ENCODE data around the gene USP24. TPM values are rescaled to one million over a fixed set of nuclear protein-coding genes. Genes with fewer than 3 reads are reported as not detected.

USP24 gene
- total and polyA plus RNA-seq, 10 of the 15 experiments (the other 5 are each of a cell fraction or from before 2014, with no cell fraction given): 4.6 to 36.5 (median 25.3) TPM

DNA sequence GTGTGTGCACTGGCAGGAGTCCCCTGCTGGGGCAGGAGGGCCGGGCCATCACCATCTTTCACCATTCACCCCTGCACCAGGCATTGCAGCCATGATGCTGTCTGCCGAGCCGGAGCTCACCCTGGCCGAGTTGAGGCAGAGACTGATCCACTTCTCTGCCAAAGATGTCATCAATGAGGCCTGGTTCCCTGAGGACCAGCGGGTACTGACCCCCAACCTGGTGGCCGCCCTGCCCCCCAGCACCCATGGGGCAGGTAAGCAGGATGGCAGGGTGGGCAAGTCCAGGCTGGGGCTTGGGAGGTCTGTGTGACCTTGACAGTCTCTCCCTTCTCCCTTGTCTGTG is 157.2 kb downstream of the USP24 start:
- POLR2A ChIA-PET: no interaction called here

More for the DNA sequence above, 157.2 kb downstream of the USP24 start:
- Histone ChIP-seq H3K79me2 (ENCODE audit: control insufficient read depth, insufficient read depth, low read length) (no peaks in the 10 kb centered on the region), H3K4me2 (ENCODE audit: control insufficient read depth, insufficient read depth) (no peak overlapping the region), H2AFZ (ENCODE audit: control insufficient read depth, low read depth, low read length) (no peak overlapping the region), H3K27me3 (replicated peaks in 1 of 2; ENCODE audit: control insufficient read depth in 2 of 2, insufficient read depth in 2 of 2, low read length in 1 of 2) (no peaks in the 10 kb centered on the region), H3K4me1 (ENCODE audit: control insufficient read depth, insufficient read depth, low read length) (no peaks in the 10 kb centered on the region), H3K9ac (ENCODE audit: control insufficient read depth, insufficient read depth, low read length) (no peak overlapping the region), H4K20me1 (ENCODE audit: control insufficient read depth, insufficient read depth) (no peaks in the 10 kb centered on the region), H3K4me3 (no peak overlapping the region), H3K9me3 (replicated peaks; ENCODE audit: control insufficient read depth, insufficient read depth, low read length) (no peaks in the 10 kb centered on the region), H3K36me3 (ENCODE audit: control insufficient read depth in 2 of 2, insufficient read depth in 2 of 2, low read length in 1 of 2) (no peaks in the 10 kb centered on the region), H3K27ac (ENCODE audit: control insufficient read depth, insufficient read depth) (no peak overlapping the region)
- TF ChIP-seq, protein P1, sequence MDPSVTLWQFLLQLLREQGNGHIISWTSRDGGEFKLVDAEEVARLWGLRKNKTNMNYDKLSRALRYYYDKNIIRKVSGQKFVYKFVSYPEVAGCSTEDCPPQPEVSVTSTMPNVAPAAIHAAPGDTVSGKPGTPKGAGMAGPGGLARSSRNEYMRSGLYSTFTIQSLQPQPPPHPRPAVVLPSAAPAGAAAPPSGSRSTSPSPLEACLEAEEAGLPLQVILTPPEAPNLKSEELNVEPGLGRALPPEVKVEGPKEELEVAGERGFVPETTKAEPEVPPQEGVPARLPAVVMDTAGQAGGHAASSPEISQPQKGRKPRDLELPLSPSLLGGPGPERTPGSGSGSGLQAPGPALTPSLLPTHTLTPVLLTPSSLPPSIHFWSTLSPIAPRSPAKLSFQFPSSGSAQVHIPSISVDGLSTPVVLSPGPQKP (IDR thresholded peaks at IDR 0.05; ENCODE audit: low read depth, low read length): no peak
- TF ChIP-seq NRF1 (conservative IDR thresholded peaks at IDR 0.05; ENCODE audit: low read depth, low read length): no peak
- TF ChIP-seq FOXK2 (IDR thresholded peaks at IDR 0.05): no peak
- TF ChIP-seq BCL11A (IDR thresholded peaks at IDR 0.05; ENCODE audit: low read depth, low read length): no peak
- TF ChIP-seq WRNIP1 (IDR thresholded peaks at IDR 0.05; ENCODE audit: borderline replicate concordance, low read depth, low read length): no peak
- no peak for TF ChIP-seq SREBF2 (IDR thresholded peaks at IDR 0.05; ENCODE audit: low read length)
- no peak for TF ChIP-seq KDM1A (IDR thresholded peaks at IDR 0.05; ENCODE audit: borderline replicate concordance)
- no peak for TF ChIP-seq IKZF2 (IDR thresholded peaks at IDR 0.05)
- no peak for TF ChIP-seq LARP7 (IDR thresholded peaks at IDR 0.05)
- TF ChIP-seq, protein P2, sequence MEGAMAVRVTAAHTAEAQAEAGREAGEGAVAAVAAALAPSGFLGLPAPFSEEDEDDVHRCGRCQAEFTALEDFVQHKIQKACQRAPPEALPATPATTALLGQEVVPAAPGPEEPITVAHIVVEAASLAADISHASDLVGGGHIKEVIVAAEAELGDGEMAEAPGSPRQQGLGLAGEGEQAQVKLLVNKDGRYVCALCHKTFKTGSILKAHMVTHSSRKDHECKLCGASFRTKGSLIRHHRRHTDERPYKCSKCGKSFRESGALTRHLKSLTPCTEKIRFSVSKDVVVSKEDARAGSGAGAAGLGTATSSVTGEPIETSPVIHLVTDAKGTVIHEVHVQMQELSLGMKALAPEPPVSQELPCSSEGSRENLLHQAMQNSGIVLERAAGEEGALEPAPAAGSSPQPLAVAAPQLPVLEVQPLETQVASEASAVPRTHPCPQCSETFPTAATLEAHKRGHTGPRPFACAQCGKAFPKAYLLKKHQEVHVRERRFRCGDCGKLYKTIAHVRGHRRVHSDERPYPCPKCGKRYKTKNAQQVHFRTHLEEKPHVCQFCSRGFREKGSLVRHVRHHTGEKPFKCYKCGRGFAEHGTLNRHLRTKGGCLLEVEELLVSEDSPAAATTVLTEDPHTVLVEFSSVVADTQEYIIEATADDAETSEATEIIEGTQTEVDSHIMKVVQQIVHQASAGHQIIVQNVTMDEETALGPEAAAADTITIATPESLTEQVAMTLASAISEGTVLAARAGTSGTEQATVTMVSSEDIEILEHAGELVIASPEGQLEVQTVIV (IDR thresholded peaks at IDR 0.05; ENCODE audit: borderline replicate concordance, partially characterized antibody): no peak
- TF ChIP-seq TBL1XR1 (IDR thresholded peaks at IDR 0.05; ENCODE audit: low read depth, low read length): no peak
- TF ChIP-seq KLF5 (IDR thresholded peaks at IDR 0.05; ENCODE audit: partially characterized antibody): no peak
- TF ChIP-seq POLR2A (IDR thresholded peaks at IDR 0.05; ENCODE audit: low read depth, low read length): no peak
- TF ChIP-seq, protein P3, sequence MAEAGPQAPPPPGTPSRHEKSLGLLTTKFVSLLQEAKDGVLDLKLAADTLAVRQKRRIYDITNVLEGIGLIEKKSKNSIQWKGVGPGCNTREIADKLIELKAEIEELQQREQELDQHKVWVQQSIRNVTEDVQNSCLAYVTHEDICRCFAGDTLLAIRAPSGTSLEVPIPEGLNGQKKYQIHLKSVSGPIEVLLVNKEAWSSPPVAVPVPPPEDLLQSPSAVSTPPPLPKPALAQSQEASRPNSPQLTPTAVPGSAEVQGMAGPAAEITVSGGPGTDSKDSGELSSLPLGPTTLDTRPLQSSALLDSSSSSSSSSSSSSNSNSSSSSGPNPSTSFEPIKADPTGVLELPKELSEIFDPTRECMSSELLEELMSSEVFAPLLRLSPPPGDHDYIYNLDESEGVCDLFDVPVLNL (IDR thresholded peaks at IDR 0.05; ENCODE audit: low read depth, low read length): no peak
- TF ChIP-seq IKZF1 (conservative IDR thresholded peaks at IDR 0.05): no peak
- TF ChIP-seq SREBF1 (IDR thresholded peaks at IDR 0.05; ENCODE audit: low read length): no peak
- no peak for TF ChIP-seq SUZ12 (IDR thresholded peaks at IDR 0.05; ENCODE audit: unreplicated experiment)
- intact Hi-C loops (cut with micrococcal nuclease; ENCODE audit: unreplicated experiment) (no loop called here), in situ Hi-C loops (cut with MboI) (no loop called here)
- CTCF ChIA-PET: no interaction called here
- DNase-seq (ENCODE audit: low read depth, low spot score) (no peak), FAIRE-seq (no peak), ATAC-seq (no peak)
- SMC1A ChIA-PET (ENCODE audit: uncharacterized antibody, unreplicated experiment): no interaction called here
- 27% methylated on average over 6 of the region's 6 CpGs for WGBS (ENCODE audit: insufficient coverage, insufficient replicate concordance, low lambda C conversion rate, missing lambda C conversion rate)
- no TSS peak for BruUV-seq (replicated peaks)
- RAD21 ChIA-PET (ENCODE audit: unreplicated experiment): no interaction called here

All from GM12878 (cell line).